ENCODE measurements around the gene SLC41A3.

SLC41A3 gene

DNA sequence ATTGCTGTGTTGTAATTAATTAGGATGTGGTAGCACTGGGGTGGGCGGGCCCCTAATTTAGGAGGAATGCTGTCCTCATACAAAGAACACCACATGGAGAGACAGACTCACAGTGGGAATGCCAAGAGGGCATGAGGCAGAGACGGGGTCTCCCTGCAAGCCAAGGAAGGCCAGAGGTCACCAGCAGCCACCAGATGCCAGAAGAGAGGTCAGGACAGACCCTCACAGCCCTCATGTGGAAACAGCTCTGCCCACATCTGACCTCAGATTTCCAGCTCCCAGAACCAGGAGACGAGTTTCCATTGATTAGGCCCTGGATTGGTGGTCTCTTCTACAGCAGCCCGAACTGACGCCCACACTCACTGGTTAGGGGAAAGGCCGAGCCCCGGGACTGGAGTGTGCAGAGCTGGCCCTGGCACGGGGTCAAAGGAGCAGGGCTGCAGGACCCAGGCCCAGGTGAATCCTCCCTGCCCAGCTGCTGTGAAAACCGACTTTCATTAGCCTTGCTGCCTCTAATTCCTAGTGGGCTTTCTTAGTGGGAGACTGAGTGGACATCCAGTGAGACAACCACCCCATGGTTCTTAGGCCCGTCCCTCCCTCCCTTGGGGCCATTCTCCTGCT, 43.0 kb upstream of the SLC41A3 start:
- no peak for DNase-seq
- peaks cover 5% of the 10 kb centered on the region; the same call in 1 of the 2 replicates for H3K27me3 ChIP-seq (replicated peaks; ENCODE audit: insufficient read depth, low read length)
- H3K27ac ChIP-seq (ENCODE audit: low read length), result no peak overlapping the region
- H3F3A ChIP-seq (ENCODE audit: insufficient read depth, low read length), result no peaks in the 10 kb centered on the region
- no peaks in the 10 kb centered on the region for H3K36me3 ChIP-seq (replicated peaks; ENCODE audit: insufficient read depth, low read length)
- TF ChIP-seq, protein P1, sequence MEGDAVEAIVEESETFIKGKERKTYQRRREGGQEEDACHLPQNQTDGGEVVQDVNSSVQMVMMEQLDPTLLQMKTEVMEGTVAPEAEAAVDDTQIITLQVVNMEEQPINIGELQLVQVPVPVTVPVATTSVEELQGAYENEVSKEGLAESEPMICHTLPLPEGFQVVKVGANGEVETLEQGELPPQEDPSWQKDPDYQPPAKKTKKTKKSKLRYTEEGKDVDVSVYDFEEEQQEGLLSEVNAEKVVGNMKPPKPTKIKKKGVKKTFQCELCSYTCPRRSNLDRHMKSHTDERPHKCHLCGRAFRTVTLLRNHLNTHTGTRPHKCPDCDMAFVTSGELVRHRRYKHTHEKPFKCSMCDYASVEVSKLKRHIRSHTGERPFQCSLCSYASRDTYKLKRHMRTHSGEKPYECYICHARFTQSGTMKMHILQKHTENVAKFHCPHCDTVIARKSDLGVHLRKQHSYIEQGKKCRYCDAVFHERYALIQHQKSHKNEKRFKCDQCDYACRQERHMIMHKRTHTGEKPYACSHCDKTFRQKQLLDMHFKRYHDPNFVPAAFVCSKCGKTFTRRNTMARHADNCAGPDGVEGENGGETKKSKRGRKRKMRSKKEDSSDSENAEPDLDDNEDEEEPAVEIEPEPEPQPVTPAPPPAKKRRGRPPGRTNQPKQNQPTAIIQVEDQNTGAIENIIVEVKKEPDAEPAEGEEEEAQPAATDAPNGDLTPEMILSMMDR (IDR thresholded peaks at IDR 0.05; ENCODE audit: low read length), result no peak
- no peak for TF ChIP-seq EZH2 (optimal IDR thresholded peaks at IDR 0.05; ENCODE audit: low read depth, low read length)
- no peak for TF ChIP-seq EZH2phosphoT487 (IDR thresholded peaks at IDR 0.05; ENCODE audit: low read length)
- H3K9me2 ChIP-seq (replicated peaks; ENCODE audit: insufficient read depth, low read length), result no peaks in the 10 kb centered on the region
- H3K79me2 ChIP-seq (ENCODE audit: low read length), result no peaks in the 10 kb centered on the region
- no peak overlapping the region for H3K4me3 ChIP-seq (ENCODE audit: low read length)
- no peak overlapping the region for H3K9ac ChIP-seq (ENCODE audit: low read length)
- no peaks in the 10 kb centered on the region for H4K20me1 ChIP-seq (ENCODE audit: insufficient read depth, low read length)
- H2AFZ ChIP-seq (ENCODE audit: low read length), result no peak overlapping the region
- no peaks in the 10 kb centered on the region for H3K9me3 ChIP-seq (replicated peaks; ENCODE audit: insufficient read depth, low read length)
- no peaks in the 10 kb centered on the region for H3K4me1 ChIP-seq (ENCODE audit: low read length)
- H3K4me2 ChIP-seq (ENCODE audit: low read depth, low read length), result no peak overlapping the region

DNA sequence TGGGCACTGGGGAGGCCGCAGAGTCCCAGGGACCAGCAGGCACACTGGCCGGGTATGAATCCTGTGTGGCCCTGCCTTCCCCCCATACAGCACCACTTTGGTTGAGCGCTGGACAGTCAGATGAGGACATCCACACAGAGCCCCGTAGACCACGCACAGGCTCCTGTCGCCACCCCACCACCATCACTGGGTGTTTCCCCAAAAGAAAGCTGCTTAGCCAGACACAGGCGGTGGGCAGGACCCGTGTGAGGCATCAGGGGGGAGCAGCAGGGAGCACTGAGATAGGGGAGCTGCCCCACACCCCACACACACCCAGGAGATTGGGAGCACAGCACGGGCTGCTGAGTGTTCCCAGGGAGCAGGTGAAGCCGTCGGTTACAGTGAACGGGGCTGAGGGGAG, 42.4 kb upstream of the SLC41A3 start:
- H3K9me3 ChIP-seq (replicated peaks; ENCODE audit: insufficient read depth, low read length), result no peaks in the 10 kb centered on the region
- H3K9ac ChIP-seq (ENCODE audit: low read length), result no peak overlapping the region
- no peaks in the 10 kb centered on the region for H3K9me2 ChIP-seq (replicated peaks; ENCODE audit: insufficient read depth, low read length)
- no peaks in the 10 kb centered on the region for H3K36me3 ChIP-seq (replicated peaks; ENCODE audit: insufficient read depth, low read length)
- TF ChIP-seq, protein P1 (IDR thresholded peaks at IDR 0.05; ENCODE audit: low read length), result no peak
- TF ChIP-seq EZH2phosphoT487 (IDR thresholded peaks at IDR 0.05; ENCODE audit: low read length) (no peak), EZH2 (optimal IDR thresholded peaks at IDR 0.05; ENCODE audit: low read depth, low read length) (no peak)
- H3K27ac ChIP-seq (ENCODE audit: low read length), result no peak overlapping the region
- no peak for DNase-seq
- H3F3A ChIP-seq (ENCODE audit: insufficient read depth, low read length), result no peaks in the 10 kb centered on the region
- no peak overlapping the region for H2AFZ ChIP-seq (ENCODE audit: low read length)
- peaks cover 5% of the 10 kb centered on the region; the same call in 1 of the 2 replicates for H3K27me3 ChIP-seq (replicated peaks; ENCODE audit: insufficient read depth, low read length)
- no peak overlapping the region for H3K4me3 ChIP-seq (ENCODE audit: low read length)
- H4K20me1 ChIP-seq (ENCODE audit: insufficient read depth, low read length), result no peaks in the 10 kb centered on the region
- H3K79me2 ChIP-seq (ENCODE audit: low read length), result no peaks in the 10 kb centered on the region
- no peaks in the 10 kb centered on the region for H3K4me1 ChIP-seq (ENCODE audit: low read length)
- no peak overlapping the region for H3K4me2 ChIP-seq (ENCODE audit: low read depth, low read length)

DNA sequence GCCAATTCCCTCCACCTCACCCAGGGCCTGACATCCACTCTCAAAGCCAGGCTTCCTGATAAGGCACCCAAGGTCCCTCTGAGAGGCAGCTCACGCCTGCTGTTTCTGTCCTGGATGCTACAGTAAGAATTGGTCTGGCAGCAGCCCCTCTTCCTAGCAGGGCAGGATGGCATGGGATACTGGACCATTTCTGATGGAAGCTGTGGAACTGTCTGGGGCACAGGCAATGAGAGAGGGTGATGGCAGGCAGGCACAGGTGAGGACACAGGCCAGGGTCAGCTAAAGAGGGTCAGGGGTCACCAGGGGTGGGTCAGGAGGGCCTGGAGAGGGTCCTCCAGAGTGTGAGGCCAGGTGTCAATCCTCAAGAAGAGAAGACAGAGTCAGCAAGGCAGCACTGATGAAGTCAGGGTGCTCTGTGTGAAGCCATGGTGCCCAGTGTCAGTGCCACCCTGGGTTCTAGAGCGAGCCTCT, 41.9 kb upstream of the SLC41A3 start:
- Histone ChIP-seq H3K4me1 (ENCODE audit: low read length) (no peaks in the 10 kb centered on the region), H3K27ac (ENCODE audit: low read length) (no peak overlapping the region), H3K27me3 (replicated peaks; ENCODE audit: insufficient read depth, low read length) (peaks cover 5% of the 10 kb centered on the region; the same call in 1 of the 2 replicates), H3F3A (ENCODE audit: insufficient read depth, low read length) (no peaks in the 10 kb centered on the region), H4K20me1 (ENCODE audit: insufficient read depth, low read length) (no peaks in the 10 kb centered on the region), H3K9ac (ENCODE audit: low read length) (no peak overlapping the region), H2AFZ (ENCODE audit: low read length) (no peak overlapping the region), H3K9me2 (replicated peaks; ENCODE audit: insufficient read depth, low read length) (no peaks in the 10 kb centered on the region), H3K9me3 (replicated peaks; ENCODE audit: insufficient read depth, low read length) (no peaks in the 10 kb centered on the region), H3K4me2 (ENCODE audit: low read depth, low read length) (no peak overlapping the region), H3K79me2 (ENCODE audit: low read length) (no peaks in the 10 kb centered on the region), H3K4me3 (ENCODE audit: low read length) (no peak overlapping the region), H3K36me3 (replicated peaks; ENCODE audit: insufficient read depth, low read length) (no peaks in the 10 kb centered on the region)
- no peak for DNase-seq
- TF ChIP-seq EZH2phosphoT487 (IDR thresholded peaks at IDR 0.05; ENCODE audit: low read length) (no peak), EZH2 (optimal IDR thresholded peaks at IDR 0.05; ENCODE audit: low read depth, low read length) (no peak)
- TF ChIP-seq, protein P1 (IDR thresholded peaks at IDR 0.05; ENCODE audit: low read length), result no peak
